Spleen (tissue), 7 donors: ENCODE results near the gene LMF1.

Source experiments
- CTCF ChIP-seq, 11 experiments: fragments of 200-600 bp in 7 of 11; fragments of 450-650 bp in 4 of 11; sonication (generic) in 4 of 11; IDR thresholded peaks in 8 of 11; conservative IDR thresholded peaks in 3 of 11; 1 replicate in 7 of 11; 2 replicates in 4 of 11; pipeline versions ENCODE4 v1.4.0 to v1.8.0; 2016 to 2021; ENCODE audit warnings: antibody characterized with exemption in 11 of 11, inconsistent platforms in 4 of 11, mild to moderate bottlenecking in 1 of 11
- POLR2A ChIP-seq, 3 donors: fragments of 450-650 bp; IDR thresholded peaks; one replicate each; pipeline ENCODE4 v1.5.1; 2017; ENCODE audit warnings: antibody characterized with exemption in 3 of 3, mild to moderate bottlenecking in 1 of 3
- POLR2AphosphoS5 ChIP-seq, 3 donors: sonication (generic); formaldehyde crosslinking; IDR thresholded peaks; one replicate each; pipeline ENCODE4 v1.5.1; 2017; ENCODE audit warnings: antibody characterized with exemption in 3 of 3
- donor health status: DM: no; HTN: no; CAD: no; lungs with moderate emphysema.
- donor health status: DM: no; HTN: no; CAD: no.
- donor health status: DM: no; HTN: no; CAD: no.

DNA sequence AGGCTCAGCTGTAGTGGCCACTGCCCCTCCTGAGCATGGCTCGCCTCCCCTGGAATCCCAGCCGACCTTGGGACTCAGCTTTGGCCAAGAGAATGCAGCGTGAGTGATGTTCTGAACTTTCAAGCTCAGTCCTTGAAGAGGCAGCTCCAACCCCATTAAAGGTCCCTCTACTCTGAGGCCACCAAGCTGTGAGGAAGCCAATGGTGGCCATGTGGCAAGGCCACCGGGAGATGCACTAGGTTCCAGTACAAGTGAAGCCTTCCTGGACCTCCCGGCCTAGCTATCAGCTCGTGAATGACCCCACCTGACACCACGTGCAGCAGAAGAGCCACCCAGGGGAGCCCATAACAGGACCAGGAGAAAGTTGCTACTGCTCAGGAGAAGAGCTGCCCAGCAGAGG, 88.5 kb downstream of the LMF1 start:
- TF ChIP-seq CTCF (IDR thresholded peaks at IDR 0.05 in 8 of 11, conservative IDR thresholded peaks at IDR 0.05 in 3 of 11) (no peak), POLR2AphosphoS5 (IDR thresholded peaks at IDR 0.05) (no peak), POLR2A (IDR thresholded peaks at IDR 0.05) (no peak)
